GM12875 (cell line): ENCODE measurements around the gene LPAR1.

ENCODE experiments used
- H3K4me3 ChIP-seq: one replicate; pipeline ENCODE4 v1.5.1; 2011; ENCODE audit warnings: low read depth, low read length, control low read depth
- CTCF ChIP-seq: IDR thresholded peaks from 2 replicates; pipeline ENCODE4 v1.5.1; 2011; ENCODE audit warnings: low read depth, mild to moderate bottlenecking, control low read depth, inconsistent platforms, low read length, moderate library complexity, borderline replicate concordance; ENCODE audit not compliant: insufficient read depth

Gene LPAR1

GRCh38 chr9:110995420-110996340 lies 42.6 kb downstream of the LPAR1 start:
- no peak overlapping the region for H3K4me3 ChIP-seq
- TF ChIP-seq CTCF = no peak

GRCh38 chr9:110994771-110995241 lies 43.5 kb downstream of the LPAR1 start:
- no peak overlapping the region for H3K4me3 ChIP-seq
- no peak for TF ChIP-seq CTCF

- no peak for TF ChIP-seq CTCF
- no peak overlapping the region for H3K4me3 ChIP-seq
Measured at GRCh38 chr9:110990481-110990880, 47.8 kb downstream of the LPAR1 start.

GRCh38 chr9:110986529-110986928 lies 51.7 kb downstream of the LPAR1 start:
- no peak for TF ChIP-seq CTCF
- H3K4me3 ChIP-seq = no peak overlapping the region

- no peak for TF ChIP-seq CTCF
- no peak overlapping the region for H3K4me3 ChIP-seq
Measured at GRCh38 chr9:110984890-110985437, 53.3 kb downstream of the LPAR1 start.

- no peak for TF ChIP-seq CTCF
- H3K4me3 ChIP-seq = no peak overlapping the region
Measured at GRCh38 chr9:110980261-110980660, 58.0 kb downstream of the LPAR1 start.

- no peak overlapping the region for H3K4me3 ChIP-seq
- TF ChIP-seq CTCF = no peak
Measured at GRCh38 chr9:110979636-110980035, 58.6 kb downstream of the LPAR1 start.
